GM21619 (cell line): ENCODE measurements around the gene LMBR1.
"Not testable (repeated sequence)": the region's sequence is repeated elsewhere in the genome, so short reads cannot be mapped to it uniquely, and the experiment has no call there.

Source experiments
- ATAC-seq: cut with Tn5 transposase; IDR thresholded peaks from one replicate; pipeline ENCODE4 v1.9.1; 2021; ENCODE audit not compliant: unreplicated experiment

LMBR1 gene

DNA sequence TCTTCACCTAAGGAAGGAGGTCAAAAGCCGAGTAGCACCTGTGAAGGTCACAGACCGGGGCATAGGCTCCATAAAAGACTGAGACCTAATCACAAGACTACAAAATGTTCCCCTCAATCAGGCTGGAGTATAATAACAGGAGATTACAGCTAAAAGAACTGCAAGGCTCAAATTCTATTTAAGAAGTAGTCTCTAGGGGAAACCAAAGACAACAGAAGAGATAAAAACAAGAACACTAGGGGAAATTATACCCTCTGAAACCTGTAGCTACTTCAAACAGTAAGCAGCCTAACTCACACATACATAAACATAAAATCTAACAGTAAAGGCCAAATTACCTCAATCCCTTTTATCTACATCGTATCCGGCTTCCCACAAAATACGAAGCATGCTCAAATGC, 38.3 kb downstream of the LMBR1 start:
- ATAC-seq: no peak

GRCh38 chr7:156848979-156849378, 44.0 kb downstream of the LMBR1 start:
- no peak for ATAC-seq

GRCh38 chr7:156845379-156846101, 47.4 kb downstream of the LMBR1 start:
- no peak for ATAC-seq

- ATAC-seq: not testable (repeated sequence)
These were observed 49.4 kb downstream of the LMBR1 start for GRCh38 chr7:156843582-156843981.

DNA sequence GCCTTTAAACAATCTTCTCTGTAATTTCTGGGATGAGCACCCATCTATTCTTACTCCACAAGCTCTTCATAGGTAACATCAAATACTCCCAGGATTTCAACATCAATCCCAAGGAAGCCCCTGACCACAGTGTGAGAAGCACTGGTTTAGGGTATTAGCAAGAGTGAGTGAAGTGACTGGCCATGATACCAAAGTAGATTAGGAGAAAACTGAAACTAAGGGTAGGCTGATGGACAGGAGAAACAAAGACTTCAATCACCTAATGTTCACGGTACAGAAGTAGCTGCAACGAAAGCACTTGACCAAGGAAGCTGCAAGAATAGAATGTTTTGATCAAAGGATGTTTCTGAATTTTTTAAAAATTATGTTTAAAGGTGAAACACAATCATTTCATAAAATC, 49.8 kb downstream of the LMBR1 start:
- ATAC-seq: no peak

GRCh38 chr7:156842740-156843140, 50.2 kb downstream of the LMBR1 start:
- no peak for ATAC-seq

GRCh38 chr7:156842317-156842716, 50.7 kb downstream of the LMBR1 start:
- no peak for ATAC-seq

DNA sequence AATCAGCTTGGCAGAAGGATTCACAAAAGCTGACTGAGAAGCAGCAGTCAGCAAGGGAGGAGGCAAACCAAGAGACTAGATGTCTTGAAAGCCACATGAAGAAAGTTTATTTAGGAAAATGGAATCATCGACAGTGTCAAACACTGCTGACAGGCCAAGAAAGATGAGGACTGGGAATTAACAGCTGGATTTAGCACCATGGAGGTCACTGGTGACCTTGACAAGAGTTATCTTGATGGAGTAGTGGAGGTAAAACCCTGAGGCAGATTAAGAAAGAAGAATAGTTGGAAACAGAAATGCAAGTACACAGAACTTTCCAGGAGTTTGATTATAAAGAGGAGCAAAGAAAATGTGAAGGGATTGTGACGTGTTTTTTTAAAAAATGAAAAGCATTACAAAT, 51.5 kb downstream of the LMBR1 start:
- ATAC-seq: no peak

DNA sequence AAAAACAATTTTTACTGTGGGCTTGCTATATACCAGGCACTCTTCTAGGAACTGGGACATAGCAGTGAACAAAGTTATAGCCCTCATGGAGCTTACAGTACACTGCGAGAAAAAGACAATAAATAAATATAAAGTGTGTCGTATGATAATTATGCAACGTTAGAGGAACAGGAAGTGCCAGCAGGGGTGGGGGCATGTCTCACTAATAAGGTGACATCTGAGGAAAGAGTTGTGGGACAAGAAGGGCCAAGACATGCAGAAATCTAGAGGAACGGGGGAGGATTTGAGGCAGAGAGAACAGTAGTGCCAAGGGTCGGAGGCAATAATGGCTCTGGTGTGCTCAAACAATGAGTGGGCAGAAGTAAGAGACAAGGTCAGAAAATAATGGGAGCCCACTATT, 52.8 kb downstream of the LMBR1 start:
- ATAC-seq: no peak

DNA sequence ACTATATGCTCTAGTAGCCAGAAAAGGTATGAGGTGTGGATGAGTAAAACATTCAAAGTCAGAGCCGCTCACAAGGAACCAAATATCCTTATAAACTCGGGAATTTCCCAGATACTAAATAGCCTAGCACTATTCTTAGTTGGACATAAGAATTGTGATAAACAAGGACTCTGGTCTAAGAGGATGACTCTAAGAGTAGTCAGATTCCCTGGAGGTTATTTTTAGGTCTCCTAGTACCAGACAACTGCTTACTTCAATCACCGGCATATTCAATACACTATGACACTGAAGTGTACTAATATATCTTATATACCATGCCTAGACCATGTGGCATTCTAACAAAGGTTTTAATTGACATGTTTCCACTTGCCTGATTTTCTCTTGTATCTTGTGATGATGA, 56.5 kb downstream of the LMBR1 start:
- no peak for ATAC-seq

DNA sequence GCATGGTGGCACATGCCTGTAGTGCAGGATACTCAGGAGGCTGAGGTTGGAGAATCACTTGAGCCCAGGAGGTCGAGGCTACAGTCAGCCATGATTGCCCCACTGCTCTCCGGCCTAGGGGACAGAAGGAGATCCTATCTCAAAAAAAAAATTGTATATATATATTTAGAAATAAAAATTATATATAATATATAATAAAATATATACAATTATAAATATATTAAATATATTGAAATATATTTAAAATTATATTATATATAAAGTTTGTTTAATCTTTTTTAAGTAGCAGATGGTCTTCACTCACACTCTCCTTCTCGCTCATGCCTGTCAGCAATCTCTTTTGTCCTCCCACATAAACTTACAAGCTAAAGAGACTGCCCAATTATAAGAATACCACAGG, 58.5 kb downstream of the LMBR1 start:
- no peak for ATAC-seq

GRCh38 chr7:156833312-156833711, 59.7 kb downstream of the LMBR1 start:
- no peak for ATAC-seq

- ATAC-seq: no peak
These were observed 60.6 kb downstream of the LMBR1 start for GRCh38 chr7:156832195-156832877.

DNA sequence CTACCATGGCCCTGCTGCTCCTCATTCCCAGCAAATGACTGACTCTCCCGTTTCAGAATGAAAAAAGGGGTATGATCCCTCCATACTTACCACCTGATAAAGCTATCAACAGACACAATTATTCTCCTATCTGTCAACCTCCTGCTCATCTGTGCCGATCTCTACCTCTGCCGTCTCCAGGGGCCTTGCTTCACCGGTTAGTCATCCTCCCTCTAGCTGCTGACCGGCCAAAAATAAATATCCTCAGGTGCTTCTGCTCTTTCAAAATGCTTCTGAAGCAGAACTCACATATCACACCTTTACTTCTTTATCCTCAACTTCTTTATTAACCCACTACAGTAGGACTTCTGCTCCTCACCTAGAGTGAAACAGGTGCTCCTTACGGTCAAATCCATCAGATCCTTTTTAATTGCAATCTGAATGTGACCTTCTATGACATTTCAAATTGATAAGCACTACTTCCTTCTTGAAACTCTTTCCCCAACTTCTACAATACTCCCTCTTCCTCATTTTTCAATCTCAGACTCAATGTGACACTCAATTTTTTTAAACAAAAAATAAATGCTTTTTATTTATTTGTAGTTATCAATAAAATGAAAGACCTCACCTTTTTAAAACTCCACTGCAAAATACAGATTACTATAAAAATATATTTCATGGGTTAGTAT, 63.2 kb downstream of the LMBR1 start:
- ATAC-seq: no peak

- no peak for ATAC-seq
These were observed 65.3 kb downstream of the LMBR1 start for GRCh38 chr7:156827587-156828203.

GRCh38 chr7:156823435-156823834, 69.5 kb downstream of the LMBR1 start:
- ATAC-seq: no peak

GRCh38 chr7:156820445-156821063, 72.4 kb downstream of the LMBR1 start:
- no peak for ATAC-seq

DNA sequence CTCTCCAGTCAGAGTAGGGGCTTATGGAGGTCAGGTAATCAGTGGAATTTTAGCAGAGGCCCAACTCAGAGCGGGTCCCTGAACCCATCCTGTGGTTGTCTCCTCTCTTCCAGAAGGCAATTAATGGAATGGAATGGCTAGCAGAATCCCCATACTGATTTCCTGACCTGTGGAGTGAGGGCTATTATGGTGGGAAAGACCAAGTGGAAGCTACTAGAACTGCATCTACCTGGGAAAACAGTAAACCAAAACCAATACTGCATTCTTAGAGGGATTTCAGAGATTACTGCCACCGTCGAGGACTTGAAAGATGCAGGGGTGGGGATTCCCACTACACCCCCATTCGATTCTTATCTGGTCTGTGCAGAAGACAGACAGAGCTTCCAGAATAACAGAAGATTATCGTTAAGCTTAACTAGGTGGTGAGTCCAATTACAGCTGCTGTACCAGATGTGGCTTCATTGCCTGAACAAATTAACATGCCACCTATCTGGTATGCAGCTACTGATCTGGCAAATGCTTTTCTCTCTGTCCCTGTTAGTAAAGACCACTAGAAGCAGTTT, 73.2 kb downstream of the LMBR1 start:
- ATAC-seq: no peak

DNA sequence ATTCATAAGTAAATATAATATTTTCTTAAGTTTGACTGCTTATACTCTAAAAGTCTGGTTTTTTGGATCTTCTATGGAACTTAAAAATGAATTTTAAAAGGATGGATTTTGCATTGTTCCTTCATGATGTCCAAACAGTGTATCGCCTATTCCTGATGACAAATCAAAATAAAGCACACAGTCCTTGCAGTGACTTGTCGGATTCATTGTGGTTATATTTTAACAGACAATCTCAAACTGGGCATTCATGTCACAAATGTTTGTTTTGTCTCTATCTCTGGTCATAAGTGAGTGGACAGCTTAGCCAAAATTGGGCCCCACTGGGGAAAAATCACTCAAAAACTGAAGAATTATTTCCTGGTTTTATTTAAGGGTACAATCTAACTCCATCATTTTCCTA, 74.8 kb downstream of the LMBR1 start:
- no peak for ATAC-seq

- ATAC-seq: no peak
These were observed 75.9 kb downstream of the LMBR1 start for GRCh38 chr7:156816943-156817572.

DNA sequence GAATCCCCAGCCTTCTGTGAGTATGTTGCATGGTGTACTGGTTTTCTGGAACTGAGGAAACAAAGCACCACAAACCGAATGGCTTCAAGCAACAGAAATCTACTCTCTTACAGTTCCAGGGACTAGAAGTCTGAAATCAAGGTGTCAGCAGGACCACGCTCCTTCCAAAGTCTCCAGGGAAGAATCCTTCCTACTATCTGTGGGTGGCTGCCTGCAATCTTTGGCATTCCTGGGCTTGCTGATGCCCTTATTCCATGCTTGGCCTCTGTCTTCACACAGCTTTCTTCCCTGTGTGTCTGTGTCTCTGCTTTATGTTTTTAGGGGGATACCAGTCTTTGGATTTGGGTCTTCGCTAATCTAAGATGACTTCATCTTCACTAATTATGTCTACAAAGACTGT, 81.3 kb downstream of the LMBR1 start:
- no peak for ATAC-seq
